ENCODE measurements around the gene UQCC2. TPM values are rescaled to one million over a fixed set of nuclear protein-coding genes. Genes with fewer than 3 reads are reported as not detected.

Gene UQCC2
- polyA plus RNA-seq, 1 of the 3 experiments (the other 2 are of a cell fraction), result 59.0 TPM

DNA sequence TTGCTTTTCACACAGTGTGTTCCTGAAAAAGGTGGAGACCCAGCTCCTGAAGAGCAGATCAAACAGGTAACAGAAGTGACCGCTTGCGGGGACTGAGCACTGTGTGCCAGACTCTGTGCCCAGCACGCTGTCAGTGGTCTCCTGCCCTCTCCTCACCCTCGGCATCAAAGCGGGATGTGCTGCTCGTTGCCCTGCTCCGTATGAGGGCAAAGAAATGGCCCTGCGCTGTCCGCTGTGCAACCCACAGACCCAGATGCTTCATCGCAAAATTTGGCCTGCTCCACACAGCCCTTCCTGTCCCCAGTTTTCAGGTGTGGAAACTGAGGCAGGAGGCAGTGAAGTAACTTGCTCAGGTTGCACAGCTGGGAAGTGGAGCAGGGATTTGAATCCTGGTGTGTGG lies 13.7 kb downstream of the UQCC2 start (continued):
- TF ChIP-seq, protein P1, sequence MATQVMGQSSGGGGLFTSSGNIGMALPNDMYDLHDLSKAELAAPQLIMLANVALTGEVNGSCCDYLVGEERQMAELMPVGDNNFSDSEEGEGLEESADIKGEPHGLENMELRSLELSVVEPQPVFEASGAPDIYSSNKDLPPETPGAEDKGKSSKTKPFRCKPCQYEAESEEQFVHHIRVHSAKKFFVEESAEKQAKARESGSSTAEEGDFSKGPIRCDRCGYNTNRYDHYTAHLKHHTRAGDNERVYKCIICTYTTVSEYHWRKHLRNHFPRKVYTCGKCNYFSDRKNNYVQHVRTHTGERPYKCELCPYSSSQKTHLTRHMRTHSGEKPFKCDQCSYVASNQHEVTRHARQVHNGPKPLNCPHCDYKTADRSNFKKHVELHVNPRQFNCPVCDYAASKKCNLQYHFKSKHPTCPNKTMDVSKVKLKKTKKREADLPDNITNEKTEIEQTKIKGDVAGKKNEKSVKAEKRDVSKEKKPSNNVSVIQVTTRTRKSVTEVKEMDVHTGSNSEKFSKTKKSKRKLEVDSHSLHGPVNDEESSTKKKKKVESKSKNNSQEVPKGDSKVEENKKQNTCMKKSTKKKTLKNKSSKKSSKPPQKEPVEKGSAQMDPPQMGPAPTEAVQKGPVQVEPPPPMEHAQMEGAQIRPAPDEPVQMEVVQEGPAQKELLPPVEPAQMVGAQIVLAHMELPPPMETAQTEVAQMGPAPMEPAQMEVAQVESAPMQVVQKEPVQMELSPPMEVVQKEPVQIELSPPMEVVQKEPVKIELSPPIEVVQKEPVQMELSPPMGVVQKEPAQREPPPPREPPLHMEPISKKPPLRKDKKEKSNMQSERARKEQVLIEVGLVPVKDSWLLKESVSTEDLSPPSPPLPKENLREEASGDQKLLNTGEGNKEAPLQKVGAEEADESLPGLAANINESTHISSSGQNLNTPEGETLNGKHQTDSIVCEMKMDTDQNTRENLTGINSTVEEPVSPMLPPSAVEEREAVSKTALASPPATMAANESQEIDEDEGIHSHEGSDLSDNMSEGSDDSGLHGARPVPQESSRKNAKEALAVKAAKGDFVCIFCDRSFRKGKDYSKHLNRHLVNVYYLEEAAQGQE (IDR thresholded peaks at IDR 0.05; ENCODE audit: low read depth, low read length), result no peak
- no peak for TF ChIP-seq CHD2 (IDR thresholded peaks at IDR 0.05; ENCODE audit: low read length, partially characterized antibody)
- TF ChIP-seq POLR2AphosphoS5 (IDR thresholded peaks at IDR 0.05; ENCODE audit: low read depth, low read length), result no peak
- no peak for TF ChIP-seq RAD21 (IDR thresholded peaks at IDR 0.05; ENCODE audit: low read length)
- TF ChIP-seq EP300 (IDR thresholded peaks at IDR 0.05; ENCODE audit: borderline replicate concordance in 1 of 2, low read depth in 1 of 2, low read length in 1 of 2), result no peak

DNA sequence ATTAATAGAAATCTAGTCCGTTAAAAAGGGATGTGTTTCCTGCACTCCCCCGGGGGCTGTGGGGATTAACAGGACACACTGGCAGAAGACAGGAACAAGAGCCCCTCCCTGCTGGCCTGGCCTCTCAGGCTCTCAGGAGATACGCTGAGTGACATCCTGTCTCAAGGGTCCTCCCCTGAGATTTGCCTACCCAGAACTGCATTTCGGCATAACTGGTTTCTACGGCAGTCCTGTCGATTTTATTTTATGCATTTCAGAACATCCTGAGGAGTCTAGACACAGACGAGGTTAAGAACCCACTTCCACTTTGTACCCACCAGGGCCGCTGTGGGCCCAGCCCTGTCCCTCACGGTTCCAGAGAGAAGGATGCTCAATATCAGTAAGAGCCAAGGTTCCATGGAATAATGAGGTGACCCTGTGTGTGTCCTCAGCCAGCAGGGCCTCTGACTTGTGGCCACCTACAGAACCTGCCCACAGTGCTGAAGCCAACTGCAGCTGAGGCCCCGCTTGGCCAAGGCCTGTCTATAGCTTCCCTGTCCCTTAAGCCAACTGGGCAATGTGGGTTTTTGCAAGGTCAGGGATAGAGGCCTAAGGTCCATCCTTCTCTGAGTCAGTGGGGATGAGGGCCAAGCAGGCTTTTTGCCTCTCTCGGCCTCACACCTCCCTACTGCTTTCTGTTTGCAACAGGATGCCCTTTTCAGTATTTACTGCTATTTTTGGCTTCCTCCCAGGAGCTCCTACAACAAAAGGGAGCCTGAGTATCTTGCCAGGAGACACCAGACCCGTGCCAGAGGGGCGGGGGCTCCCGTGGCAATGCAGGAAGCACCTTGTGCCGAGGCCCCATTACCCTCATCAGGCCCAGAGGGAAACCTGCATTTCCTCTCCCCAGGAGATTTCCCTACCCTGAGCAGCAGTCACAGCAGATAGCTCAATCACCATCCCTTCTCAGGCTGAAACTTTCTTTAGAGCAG lies 14.7 kb downstream of the UQCC2 start:
- WGBS (ENCODE audit: low lambda C conversion rate), result 60% methylated on average over 13 of the region's 15 CpGs
- ChIA-PET POLR2A (interaction anchor here (0.6 to 1.4 kb wide), 3 partner anchors 10 to 117 kb away, joined by 3 to 4 read pairs (median 3); partner anchors contain the start of genes BAK1 and UQCC2), CTCF (interaction anchor here (0.8 to 4.2 kb wide), 9 partner anchors 10 to 358 kb away, joined by 3 to 19 read pairs (median 3); partner anchors contain the start of gene UQCC2)
- peaks cover 34 to 47% of the 10 kb centered on the region in 2 experiments; a peak in 3 of 4 replicates for H3K4me1 ChIP-seq (ENCODE audit: control insufficient read depth in 1 of 2, insufficient read depth in 2 of 2, low read depth in 1 of 2, low read length in 1 of 2)
- peak overlapping the region; percentile 53 to 77 for H3K27ac ChIP-seq (ENCODE audit: low read depth in 2 of 2, low read length in 1 of 2)
- H3K79me2 ChIP-seq (ENCODE audit: insufficient read depth), result no peaks in the 10 kb centered on the region
- no peaks in the 10 kb centered on the region for H3K9me2 ChIP-seq
- peaks cover 5 to 40% of the 10 kb centered on the region in 2 experiments for H3K36me3 ChIP-seq (replicated peaks in 1 of 2; ENCODE audit: control insufficient read depth in 1 of 2, insufficient read depth in 2 of 2, low read length in 1 of 2)
- H3K4me3 ChIP-seq (ENCODE audit: low read depth in 2 of 2, low read length in 1 of 2), result no peak overlapping the region
- H3K9ac ChIP-seq, result no peak overlapping the region
- no peaks in the 10 kb centered on the region for H3K27me3 ChIP-seq (ENCODE audit: insufficient read depth)
- peak overlapping the region; percentile 20; the same call in 1 of the 2 replicates for H3K4me2 ChIP-seq
- peak; percentile 40 for DNase-seq
- TF ChIP-seq NRF1 (IDR thresholded peaks at IDR 0.05; ENCODE audit: low read depth, low read length), result no peak
- no peak for TF ChIP-seq POLR2AphosphoS5 (IDR thresholded peaks at IDR 0.05; ENCODE audit: low read depth, low read length)
- no peak for TF ChIP-seq EP300 (IDR thresholded peaks at IDR 0.05; ENCODE audit: borderline replicate concordance in 1 of 2, low read depth in 1 of 2, low read length in 1 of 2)
- TF ChIP-seq FOXM1 (IDR thresholded peaks at IDR 0.05; ENCODE audit: low read depth), result no peak
- TF ChIP-seq NFIC (IDR thresholded peaks at IDR 0.05; ENCODE audit: borderline replicate concordance), result peak; percentile 61
- peak; percentile 14; the same call in 1 of the 2 replicates for TF ChIP-seq TCF12 (IDR thresholded peaks at IDR 0.05)
- TF ChIP-seq MEF2A (IDR thresholded peaks at IDR 0.05; ENCODE audit: borderline replicate concordance, low read depth), result no peak
- TF ChIP-seq EZH2phosphoT487 (IDR thresholded peaks at IDR 0.05; ENCODE audit: borderline replicate concordance, low read depth), result no peak
- no peak for TF ChIP-seq YY1 (IDR thresholded peaks at IDR 0.05; ENCODE audit: low read depth)
- TF ChIP-seq JUND (IDR thresholded peaks at IDR 0.05), result no peak
- TF ChIP-seq GATA2 (CRISPR knock-in tag; IDR thresholded peaks at IDR 0.05), result no peak
- no peak for TF ChIP-seq SIN3A (IDR thresholded peaks at IDR 0.05; ENCODE audit: borderline replicate concordance, low read depth, low read length)
- no peaks in the 10 kb centered on the region for H4K20me1 ChIP-seq (ENCODE audit: insufficient read depth)
- H2AFZ ChIP-seq (ENCODE audit: low read depth), result no peak overlapping the region
- peaks cover 10% of the 10 kb centered on the region for H3F3A ChIP-seq (replicated peaks; ENCODE audit: insufficient read depth)
- H3K9me3 ChIP-seq, result no peaks in the 10 kb centered on the region

All from SK-N-SH (cell line).